Measurements from ENCODE around the gene SULF2.

SULF2 gene

GRCh38 chr20:47760686-47761481 lies 24.4 kb downstream of the SULF2 start:
- DNase-seq (ENCODE audit: low read depth) = no peak

DNA sequence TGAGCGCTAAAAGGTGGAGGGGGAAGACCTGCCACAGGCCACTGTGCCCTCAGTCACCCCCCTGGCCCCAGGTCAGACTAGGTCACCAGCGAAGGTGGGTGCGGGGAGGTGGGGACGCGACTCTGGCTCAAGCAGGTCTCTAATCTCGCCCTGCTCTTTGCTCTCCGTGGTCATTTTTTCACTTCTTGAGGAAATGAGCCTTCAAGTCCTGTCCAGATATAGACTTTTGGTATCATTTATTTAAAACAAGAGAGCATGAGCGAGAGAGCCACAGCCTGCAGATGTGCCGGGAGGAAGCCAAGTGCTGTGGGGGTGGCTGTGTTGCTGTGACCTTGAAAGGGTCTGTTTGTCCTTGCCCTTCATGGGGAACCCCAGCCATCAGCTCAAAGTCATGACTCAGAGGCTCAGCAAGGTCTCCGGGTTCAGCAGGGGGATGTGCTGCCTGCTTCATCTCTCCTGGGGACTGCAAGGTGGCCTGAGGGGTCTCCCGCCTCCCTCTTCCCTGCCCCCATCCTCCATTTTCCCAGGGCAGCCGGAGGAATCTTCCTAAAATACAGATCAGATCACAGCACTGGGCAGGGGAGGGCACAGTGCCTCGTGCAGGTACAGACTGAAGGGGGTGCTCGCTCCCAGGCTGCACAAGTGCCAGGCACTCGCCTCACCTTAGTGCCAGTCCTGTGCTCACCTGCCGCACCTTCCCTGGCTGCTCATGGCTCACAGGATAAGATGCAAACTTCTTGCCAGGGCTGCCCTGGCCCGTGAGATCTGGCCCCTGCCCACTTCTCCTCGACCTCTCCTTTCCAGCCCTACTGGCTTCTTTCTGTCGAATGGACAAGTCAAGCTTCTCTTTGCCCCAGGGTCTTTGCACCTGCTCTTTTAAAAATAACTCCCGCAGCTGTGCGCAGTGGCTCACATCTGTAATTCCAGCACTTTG lies 26.5 kb downstream of the SULF2 start:
- no peak for DNase-seq (ENCODE audit: low read depth)

DNA sequence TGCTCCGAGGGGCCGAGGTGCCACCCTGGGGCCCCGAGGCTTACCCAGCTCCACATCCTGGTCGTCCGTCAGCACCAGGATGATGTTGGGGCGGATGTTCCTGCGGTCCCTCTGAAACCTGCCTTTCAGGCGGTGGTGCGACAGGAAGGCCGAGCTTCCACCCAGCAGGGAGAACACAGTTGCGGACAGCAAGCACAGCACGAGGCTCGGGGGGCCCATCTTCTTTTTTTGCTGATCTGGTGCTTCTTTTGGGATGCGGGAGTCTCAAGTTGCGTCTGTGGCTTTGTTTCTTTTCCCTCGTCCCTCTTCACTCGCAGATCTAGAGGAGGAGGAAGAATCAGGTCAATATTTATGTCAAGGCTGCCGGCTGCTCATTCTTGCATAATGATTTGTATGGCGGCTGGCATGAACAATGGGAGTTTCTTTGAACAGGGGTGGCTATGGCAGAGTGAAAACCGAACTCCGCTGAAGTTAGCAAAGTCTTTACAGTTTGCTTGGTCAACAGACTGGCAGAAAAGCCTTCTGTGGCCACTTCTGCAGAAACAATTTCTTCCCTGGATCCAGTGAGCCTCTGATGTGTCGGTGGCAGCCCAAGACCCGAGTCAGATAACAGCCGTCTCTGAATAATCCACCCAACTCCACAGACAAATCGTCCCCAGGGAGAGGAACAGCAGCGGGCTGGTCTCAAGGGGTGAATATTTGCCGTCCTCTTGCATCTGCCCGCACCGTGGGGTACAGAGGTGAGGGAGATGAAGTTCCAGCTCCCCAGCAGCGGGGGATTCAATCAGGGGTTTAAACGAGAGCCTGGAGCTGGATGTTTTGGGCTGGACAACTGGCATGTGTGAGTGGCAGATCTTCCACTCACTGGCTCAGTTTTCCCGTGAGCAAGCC lies 27.9 kb downstream of the SULF2 start:
- no peak for DNase-seq (ENCODE audit: low read depth)

- DNase-seq (ENCODE audit: low read depth) = no peak
These were observed 30.2 kb downstream of the SULF2 start for GRCh38 chr20:47754946-47755652.

GRCh38 chr20:47754388-47754715 lies 30.9 kb downstream of the SULF2 start:
- DNase-seq (ENCODE audit: low read depth) = no peak

- no peak for DNase-seq (ENCODE audit: low read depth)
These were observed 31.5 kb downstream of the SULF2 start for GRCh38 chr20:47753576-47754387.

- DNase-seq (ENCODE audit: low read depth) = no peak
These were observed 33.8 kb downstream of the SULF2 start for GRCh38 chr20:47751449-47751848.

DNA sequence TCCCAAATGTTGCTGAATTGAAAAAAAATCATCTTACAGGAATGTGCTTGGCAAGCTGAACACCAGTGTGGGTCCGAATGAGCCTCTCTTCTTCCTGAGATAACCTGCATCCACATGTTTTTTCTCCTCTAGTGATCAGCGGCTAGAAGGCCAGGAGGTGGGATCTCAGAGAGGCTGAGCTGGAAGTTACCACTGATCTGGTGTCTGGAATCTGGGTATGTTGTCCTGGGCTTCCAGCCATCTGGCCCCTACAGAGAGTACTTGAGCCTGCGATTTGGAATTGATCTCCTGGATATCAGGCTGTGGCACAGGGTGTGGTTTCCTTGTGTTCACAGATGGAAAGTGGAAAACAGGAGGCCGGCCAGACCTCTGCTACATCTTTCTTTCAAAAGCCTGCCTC lies 35.9 kb downstream of the SULF2 start:
- no peak for DNase-seq (ENCODE audit: low read depth)

- DNase-seq (ENCODE audit: low read depth) = no peak
These were observed 36.5 kb downstream of the SULF2 start for GRCh38 chr20:47748823-47749222.

DNA sequence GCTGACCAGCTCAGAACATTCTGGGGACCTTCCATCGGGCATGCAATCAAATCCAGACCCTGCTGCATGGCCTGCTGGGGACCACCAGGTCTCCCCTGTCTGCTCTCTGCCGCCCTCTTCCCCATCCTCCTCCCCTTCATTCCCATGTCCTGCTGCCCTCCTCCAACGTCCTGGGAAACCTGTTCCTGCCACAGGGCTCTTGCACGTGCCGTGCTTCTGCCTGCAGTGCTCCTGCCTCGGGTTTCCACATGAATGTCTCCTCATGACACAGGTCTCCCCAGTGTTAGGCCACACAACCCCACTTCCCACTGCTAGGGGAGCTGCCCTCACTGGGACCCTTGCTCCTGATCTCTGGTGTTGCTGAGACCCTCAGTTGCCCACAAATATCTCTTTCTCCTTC lies 37.2 kb downstream of the SULF2 start:
- no peak for DNase-seq (ENCODE audit: low read depth)

GRCh38 chr20:47747669-47748031 lies 37.6 kb downstream of the SULF2 start:
- DNase-seq (ENCODE audit: low read depth) = no peak

DNA sequence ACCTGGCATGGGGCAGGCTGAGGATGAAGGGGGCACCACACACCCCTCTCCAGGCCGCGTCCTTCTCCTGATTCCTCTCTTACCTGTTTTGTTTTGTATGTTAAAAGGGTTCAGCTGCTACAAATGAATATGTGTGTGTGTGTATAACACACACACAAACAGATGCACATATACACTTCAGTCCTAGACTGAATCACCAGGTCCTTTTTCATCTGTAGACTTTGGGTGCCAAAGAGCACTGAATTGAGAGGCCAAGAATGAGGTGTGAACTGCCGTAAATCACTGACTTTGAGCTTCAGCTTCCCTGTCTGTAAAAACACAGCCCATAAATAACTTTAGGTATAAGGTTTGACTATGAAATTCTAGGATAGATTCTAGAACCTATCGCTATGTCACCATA lies 40.5 kb downstream of the SULF2 start:
- DNase-seq (ENCODE audit: low read depth) = no peak

- no peak for DNase-seq (ENCODE audit: low read depth)
These were observed 41.6 kb downstream of the SULF2 start for GRCh38 chr20:47743671-47744070.

GRCh38 chr20:47741669-47742608 lies 43.3 kb downstream of the SULF2 start:
- no peak for DNase-seq (ENCODE audit: low read depth)

DNA sequence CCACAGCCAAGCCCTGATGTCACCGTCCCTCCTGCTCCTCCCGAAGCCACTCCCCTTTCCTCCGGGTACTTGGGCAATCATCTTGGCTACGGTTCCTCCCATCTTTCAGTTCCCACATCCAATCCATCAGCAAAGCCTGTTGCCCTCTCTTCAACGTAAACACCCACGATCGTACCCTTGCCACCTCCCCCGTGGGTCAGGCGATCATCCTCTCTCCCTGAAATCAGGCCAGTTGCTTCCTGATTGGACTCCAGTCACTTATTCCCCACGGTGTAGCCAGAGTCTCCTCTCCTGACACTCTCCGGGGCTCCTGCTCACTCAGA lies 44.5 kb downstream of the SULF2 start:
- DNase-seq (ENCODE audit: low read depth) = no peak

DNA sequence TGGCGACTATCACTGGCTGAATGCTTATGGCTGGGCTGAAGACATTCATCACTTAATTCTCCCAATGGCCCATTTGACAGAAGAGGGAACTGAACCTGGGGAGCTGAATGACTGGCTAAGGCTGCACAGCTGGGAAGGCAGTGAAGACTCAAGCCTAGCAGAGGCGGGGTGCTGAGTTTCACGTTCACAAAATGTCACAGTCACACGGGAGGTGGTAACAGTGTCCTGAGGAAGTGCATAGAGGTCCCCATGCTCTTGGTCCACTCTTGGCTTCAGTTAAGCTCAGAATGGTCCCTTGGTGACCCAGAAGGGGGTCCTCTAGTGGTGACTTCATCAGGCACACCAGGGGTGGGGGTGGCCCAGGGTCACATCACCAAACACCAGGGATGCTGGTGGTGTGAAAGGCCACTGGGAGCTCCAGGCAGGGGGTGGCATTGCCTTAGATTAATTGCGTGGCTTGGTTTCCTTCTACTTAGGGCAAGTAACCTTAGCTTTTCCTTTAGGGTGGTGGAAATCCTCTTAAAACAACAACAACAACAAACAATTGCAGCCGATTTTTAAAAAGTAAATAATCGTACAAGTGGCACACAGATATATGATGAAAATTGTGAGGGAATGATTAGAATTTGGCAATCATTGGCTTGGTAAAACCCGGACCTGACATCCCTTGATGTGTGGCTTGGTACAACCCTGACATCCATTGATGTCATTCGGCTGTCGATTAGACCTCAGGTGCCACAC lies 45.0 kb downstream of the SULF2 start:
- no peak for DNase-seq (ENCODE audit: low read depth)

DNA sequence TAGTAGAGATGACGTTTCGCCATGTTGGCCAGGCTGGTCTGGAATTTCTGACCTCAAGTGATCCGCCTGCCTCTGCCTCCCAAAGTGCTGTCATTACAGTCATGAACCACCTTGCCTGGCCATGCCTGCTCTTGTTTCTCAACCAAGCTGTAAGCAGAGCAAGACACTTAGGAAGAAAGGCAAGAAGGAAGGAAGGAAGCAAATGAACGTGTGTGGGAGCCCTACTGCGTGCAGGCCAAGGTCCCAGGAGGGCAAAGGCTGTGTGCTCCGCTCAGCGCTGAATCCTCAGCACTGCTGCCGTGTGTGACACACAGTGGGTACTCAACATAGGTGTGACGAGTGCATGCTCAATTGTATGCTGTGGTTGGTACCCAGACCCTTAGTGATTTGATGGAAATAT lies 47.4 kb downstream of the SULF2 start:
- no peak for DNase-seq (ENCODE audit: low read depth)

GRCh38 chr20:47736570-47737152 lies 48.6 kb downstream of the SULF2 start:
- no peak for DNase-seq (ENCODE audit: low read depth)

All from stimulated activated CD8-positive, alpha-beta memory T cell treated with anti-CD3 and anti-CD28 coated beads, Interleukin-7, amount 100 ng/mL, for 24 hours (primary cell).